OCI-LY1 (cell line): ENCODE results near the gene PHKB.

Experiments
- H2AFZ ChIP-seq: fragments of 200-600 bp; sonication (generic), shearing (Covaris generic); 2 replicates; pipeline ENCODE4 v1.6.0; 2014; ENCODE audit warnings: antibody characterized with exemption, mild to moderate bottlenecking, low read length
- H3F3A ChIP-seq: fragments of 200-600 bp; sonication (generic), shearing (Covaris generic); 2 replicates; pipeline ENCODE4 v1.6.0; 2014; ENCODE audit warnings: mild to moderate bottlenecking, antibody characterized with exemption, low read length, moderate library complexity; ENCODE audit not compliant: insufficient read depth
- H3K27ac ChIP-seq: fragments of 200-600 bp; sonication (generic); 2 replicates; pipeline ENCODE4 v1.5.1; 2014; ENCODE audit warnings: low read length, mixed run types, mild to moderate bottlenecking, low read depth; ENCODE audit not compliant: poor library complexity, severe bottlenecking
- H3K27me3 ChIP-seq: fragments of 200-600 bp; sonication (generic); 2 replicates; pipeline ENCODE4 v1.6.0; 2014; ENCODE audit warnings: antibody characterized with exemption, mild to moderate bottlenecking, low read length, moderate library complexity; ENCODE audit not compliant: insufficient read depth
- H3K36me3 ChIP-seq: fragments of 200-600 bp; sonication (generic); 2 replicates; pipeline ENCODE4 v1.6.1; 2014; ENCODE audit warnings: mild to moderate bottlenecking, antibody characterized with exemption, low read length, moderate library complexity, mixed read lengths; ENCODE audit not compliant: insufficient read depth
- H3K4me1 ChIP-seq: fragments of 200-600 bp; sonication (generic); 2 replicates; pipeline ENCODE4 v1.5.1; 2014; ENCODE audit warnings: mild to moderate bottlenecking, low read length, moderate library complexity; ENCODE audit not compliant: insufficient read depth, severe bottlenecking
- H3K4me2 ChIP-seq: fragments of 200-600 bp; sonication (generic), shearing (Covaris generic); 2 replicates; pipeline ENCODE4 v1.6.1; 2014; ENCODE audit warnings: low read length
- H3K4me3 ChIP-seq: fragments of 200-600 bp; sonication (generic); 2 replicates; pipeline ENCODE4 v1.5.1; 2014; ENCODE audit warnings: low read length, low read depth, mild to moderate bottlenecking, mixed read lengths; ENCODE audit not compliant: poor library complexity, severe bottlenecking
- H3K79me2 ChIP-seq: fragments of 200-600 bp; shearing (Covaris generic); 2 replicates; pipeline ENCODE4 v1.6.1; 2016; ENCODE audit warnings: mixed run types, low read length, mixed read lengths; ENCODE audit not compliant: insufficient read depth
- H3K9ac ChIP-seq: fragments of 200-600 bp; sonication (generic), shearing (Covaris generic); 2 replicates; pipeline ENCODE4 v1.6.1; 2014; ENCODE audit warnings: mild to moderate bottlenecking, low read length, mixed read lengths
- H3K9me2 ChIP-seq: fragments of 200-600 bp; sonication (generic), shearing (Covaris generic); 2 replicates; pipeline ENCODE4 v1.6.1; 2014; ENCODE audit warnings: low read depth, mild to moderate bottlenecking, low read length, mixed read lengths
- H3K9me3 ChIP-seq: fragments of 200-600 bp; shearing (Covaris generic); 2 replicates; pipeline ENCODE4 v1.6.1; 2014; ENCODE audit warnings: low read length, mixed read lengths
- H4K20me1 ChIP-seq: fragments of 200-600 bp; sonication (generic), shearing (Covaris generic); 2 replicates; pipeline ENCODE4 v1.6.0; 2016; ENCODE audit warnings: mild to moderate bottlenecking, low read length; ENCODE audit not compliant: insufficient read depth
- EZH2 ChIP-seq: fragments of 200-600 bp; sonication (generic), shearing (Covaris generic); IDR thresholded peaks from 2 replicates; pipeline ENCODE4 v1.8.0; 2017; ENCODE audit warnings: borderline replicate concordance, mixed run types, mild to moderate bottlenecking, antibody characterized with exemption, low read length, moderate library complexity, mixed read lengths
- TF ChIP-seq, protein P1 (sequence below): fragments of 200-600 bp; sonication (generic), shearing (Covaris generic); IDR thresholded peaks from 2 replicates; pipeline ENCODE4 v1.5.1; 2017; ENCODE audit warnings: mild to moderate bottlenecking, antibody characterized with exemption, low read length, moderate library complexity, mixed read lengths

PHKB gene

DNA sequence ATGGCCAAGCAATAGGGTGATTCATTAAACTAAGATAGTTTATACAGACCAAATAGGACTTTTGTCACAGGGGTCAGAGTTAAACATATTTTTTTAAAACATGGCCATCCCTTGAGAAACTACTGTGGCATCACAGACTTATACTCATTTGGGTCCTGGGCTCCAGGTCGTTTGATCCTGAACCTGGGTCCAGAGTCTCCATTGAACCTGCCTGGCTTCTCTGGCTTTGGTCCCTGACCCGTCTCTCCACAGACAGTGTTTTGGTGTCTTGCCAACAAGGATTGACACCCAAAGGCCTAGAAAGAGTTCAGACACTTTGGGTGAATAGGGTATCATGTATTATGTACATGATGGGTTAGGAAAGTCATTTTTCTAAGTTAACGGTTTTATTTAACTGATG lies 236.7 kb downstream of the PHKB start:
- no peaks in the 10 kb centered on the region for H3F3A ChIP-seq
- H2AFZ ChIP-seq, result no peak overlapping the region
- no peaks in the 10 kb centered on the region for H3K9me3 ChIP-seq
- no peaks in the 10 kb centered on the region for H3K27me3 ChIP-seq
- H4K20me1 ChIP-seq, result no peaks in the 10 kb centered on the region
- H3K79me2 ChIP-seq, result no peaks in the 10 kb centered on the region
- peaks cover 39% of the 10 kb centered on the region for H3K36me3 ChIP-seq
- no peak overlapping the region for H3K9ac ChIP-seq
- H3K4me2 ChIP-seq, result no peak overlapping the region
- H3K27ac ChIP-seq, result no peak overlapping the region
- TF ChIP-seq, protein P1, sequence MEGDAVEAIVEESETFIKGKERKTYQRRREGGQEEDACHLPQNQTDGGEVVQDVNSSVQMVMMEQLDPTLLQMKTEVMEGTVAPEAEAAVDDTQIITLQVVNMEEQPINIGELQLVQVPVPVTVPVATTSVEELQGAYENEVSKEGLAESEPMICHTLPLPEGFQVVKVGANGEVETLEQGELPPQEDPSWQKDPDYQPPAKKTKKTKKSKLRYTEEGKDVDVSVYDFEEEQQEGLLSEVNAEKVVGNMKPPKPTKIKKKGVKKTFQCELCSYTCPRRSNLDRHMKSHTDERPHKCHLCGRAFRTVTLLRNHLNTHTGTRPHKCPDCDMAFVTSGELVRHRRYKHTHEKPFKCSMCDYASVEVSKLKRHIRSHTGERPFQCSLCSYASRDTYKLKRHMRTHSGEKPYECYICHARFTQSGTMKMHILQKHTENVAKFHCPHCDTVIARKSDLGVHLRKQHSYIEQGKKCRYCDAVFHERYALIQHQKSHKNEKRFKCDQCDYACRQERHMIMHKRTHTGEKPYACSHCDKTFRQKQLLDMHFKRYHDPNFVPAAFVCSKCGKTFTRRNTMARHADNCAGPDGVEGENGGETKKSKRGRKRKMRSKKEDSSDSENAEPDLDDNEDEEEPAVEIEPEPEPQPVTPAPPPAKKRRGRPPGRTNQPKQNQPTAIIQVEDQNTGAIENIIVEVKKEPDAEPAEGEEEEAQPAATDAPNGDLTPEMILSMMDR, result no peak
- no peak for TF ChIP-seq EZH2
- H3K4me1 ChIP-seq, result no peaks in the 10 kb centered on the region
- no peaks in the 10 kb centered on the region for H3K9me2 ChIP-seq
- H3K4me3 ChIP-seq, result no peak overlapping the region

DNA sequence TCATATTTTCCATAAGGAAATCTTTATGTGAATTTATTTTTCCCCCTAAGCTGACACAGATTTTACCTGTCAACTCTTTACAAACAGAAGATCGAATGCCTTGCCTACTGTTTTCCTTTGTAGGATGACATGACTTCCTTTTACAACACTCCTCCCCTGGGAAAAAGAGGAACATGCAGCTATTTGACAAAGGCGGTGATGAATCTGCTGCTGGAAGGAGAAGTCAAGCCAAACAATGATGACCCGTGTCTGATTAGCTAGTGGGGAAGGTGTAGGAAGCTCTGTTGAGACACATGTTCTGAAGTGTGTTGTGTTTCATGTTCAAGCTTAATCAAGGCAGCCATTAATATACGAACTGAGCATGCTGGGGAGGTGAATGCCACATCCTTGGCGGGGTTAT lies 238.0 kb downstream of the PHKB start:
- Histone ChIP-seq H3K9me3 (no peaks in the 10 kb centered on the region), H3K36me3 (peaks cover 37% of the 10 kb centered on the region), H3K4me1 (no peaks in the 10 kb centered on the region), H3K4me2 (no peak overlapping the region), H4K20me1 (no peaks in the 10 kb centered on the region), H3K27ac (no peak overlapping the region), H3K79me2 (no peaks in the 10 kb centered on the region), H3K9ac (no peak overlapping the region), H3K27me3 (no peaks in the 10 kb centered on the region), H3K4me3 (no peak overlapping the region), H2AFZ (no peak overlapping the region), H3F3A (no peaks in the 10 kb centered on the region), H3K9me2 (no peaks in the 10 kb centered on the region)
- TF ChIP-seq, protein P1, result no peak
- no peak for TF ChIP-seq EZH2

DNA sequence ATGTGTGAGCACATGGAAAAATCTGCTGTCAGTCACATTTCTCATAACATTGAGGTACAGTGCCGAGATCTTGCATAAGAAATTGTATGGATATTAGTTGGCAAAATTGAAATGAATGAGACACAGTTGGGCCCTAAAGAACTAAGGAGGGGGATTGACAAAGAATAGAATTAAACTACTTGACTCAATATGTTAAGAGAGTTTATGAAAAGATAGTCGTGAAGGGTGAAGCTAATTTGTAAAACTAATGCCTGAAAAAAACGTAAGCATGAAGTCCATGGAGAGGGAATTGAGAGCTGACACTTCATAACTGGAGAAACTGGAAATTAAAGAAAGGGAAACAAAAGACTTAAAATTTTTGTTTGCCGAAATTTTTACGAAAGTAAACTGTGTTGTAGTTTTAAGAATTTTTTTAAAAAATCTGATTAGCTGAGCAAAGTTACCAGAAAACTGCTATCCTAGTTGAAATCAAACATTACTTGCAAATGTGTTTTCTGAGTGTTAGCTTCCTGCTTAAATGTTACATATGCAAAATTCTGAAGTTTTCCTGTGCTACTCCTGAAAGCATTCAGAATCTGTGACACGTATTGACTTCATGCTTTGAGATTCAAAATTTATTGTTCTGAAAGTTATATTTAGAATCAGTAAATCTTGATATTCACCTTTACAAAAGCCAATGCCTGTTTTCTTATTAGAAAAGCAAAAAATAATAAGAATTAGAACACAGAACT lies 239.9 kb downstream of the PHKB start:
- no peak overlapping the region for H3K4me3 ChIP-seq
- TF ChIP-seq, protein P1, result no peak
- TF ChIP-seq EZH2, result no peak
- H3K79me2 ChIP-seq, result no peaks in the 10 kb centered on the region
- no peaks in the 10 kb centered on the region for H4K20me1 ChIP-seq
- H3F3A ChIP-seq, result no peaks in the 10 kb centered on the region
- no peak overlapping the region for H3K4me2 ChIP-seq
- H3K27ac ChIP-seq, result no peak overlapping the region
- no peak overlapping the region for H2AFZ ChIP-seq
- H3K9me2 ChIP-seq, result no peaks in the 10 kb centered on the region
- H3K9ac ChIP-seq, result no peak overlapping the region
- no peaks in the 10 kb centered on the region for H3K4me1 ChIP-seq
- peaks cover 28% of the 10 kb centered on the region for H3K36me3 ChIP-seq
- no peaks in the 10 kb centered on the region for H3K27me3 ChIP-seq
- H3K9me3 ChIP-seq, result no peaks in the 10 kb centered on the region
